Tibial artery (tissue), 4 donors: Measurements from ENCODE around the gene CREB5.

Source experiments
- DNase-seq, 2 donors: peaks; one replicate each; pipeline ENCODE4 v3.0.0-alpha.2; 2019
- H3K27ac ChIP-seq, 2 donors: fragments of 200-600 bp; sonication (generic) in 1 of 2; 1 replicate in 1 of 2; 2 replicates in 1 of 2; pipeline ENCODE4 v1.5.1; 2018 to 2019; ENCODE audit warnings: mild to moderate bottlenecking in 1 of 2
- H3K27me3 ChIP-seq, 2 donors: fragments of 200-600 bp; sonication (generic) in 1 of 2; one replicate each; pipeline versions ENCODE4 v1.5.1 to v1.6.0; 2016 to 2019
- H3K36me3 ChIP-seq, 3 donors: fragments of 200-600 bp; sonication (generic) in 2 of 3; one replicate each; pipeline ENCODE4 v1.5.1; 2016 to 2019; ENCODE audit warnings: mild to moderate bottlenecking in 2 of 3
- H3K4me1 ChIP-seq, 4 donors: fragments of 200-600 bp; sonication (generic) in 2 of 4; 1 replicate in 3 of 4; 2 replicates in 1 of 4; pipeline ENCODE4 v1.5.1; 2016 to 2019
- H3K4me3 ChIP-seq, 2 donors: fragments of 200-600 bp; sonication (generic) in 1 of 2; 1 replicate in 1 of 2; 2 replicates in 1 of 2; pipeline ENCODE4 v1.5.1; 2018 to 2019; ENCODE audit warnings: mild to moderate bottlenecking in 2 of 2
- H3K9me3 ChIP-seq, 3 donors: fragments of 200-600 bp; sonication (generic) in 1 of 3; one replicate each; pipeline ENCODE4 v1.5.1; 2016 to 2019
- CTCF ChIP-seq, 2 experiments: fragments of 200-600 bp in 1 of 2; fragments of 450-650 bp in 1 of 2; IDR thresholded peaks; one replicate each; pipeline ENCODE4 v1.5.1; 2017 to 2019; ENCODE audit warnings: antibody characterized with exemption in 2 of 2, mild to moderate bottlenecking in 1 of 2, moderate library complexity in 1 of 2
- intact Hi-C: fragments of 100-400 bp; cut with DNase I; formaldehyde crosslinking; loops from one replicate; pipeline ENCODE4 v1.15.0; 2023; ENCODE audit warnings: low total_unique reads

CREB5 gene

GRCh38 chr7:28483908-28484605 is 71.7 kb downstream of the CREB5 start:
- H3K4me3 ChIP-seq: no peak overlapping the region

GRCh38 chr7:28484606-28484935 is 72.3 kb downstream of the CREB5 start:
- H3K27me3 ChIP-seq: no peaks in the 10 kb centered on the region
- H3K36me3 ChIP-seq: no peaks in the 10 kb centered on the region
- H3K4me1 ChIP-seq: no peaks in the 10 kb centered on the region
- H3K4me3 ChIP-seq: no peak overlapping the region
- no peak overlapping the region for H3K27ac ChIP-seq
- intact Hi-C loops: no loop called here
- DNase-seq: no peak
- no peaks in the 10 kb centered on the region for H3K9me3 ChIP-seq
- TF ChIP-seq CTCF (IDR thresholded peaks at IDR 0.05): no peak

More at GRCh38 chr7:28483908-28484605, 71.7 kb downstream of the CREB5 start:
- Histone ChIP-seq H3K27ac (no peak overlapping the region), H3K36me3 (no peaks in the 10 kb centered on the region), H3K4me1 (no peaks in the 10 kb centered on the region), H3K9me3 (no peaks in the 10 kb centered on the region), H3K27me3 (no peaks in the 10 kb centered on the region)
- TF ChIP-seq CTCF (IDR thresholded peaks at IDR 0.05): no peak
- intact Hi-C loops: no loop called here
- no peak for DNase-seq

GRCh38 chr7:28487487-28487886 is 75.2 kb downstream of the CREB5 start:
- Histone ChIP-seq H3K27me3 (no peaks in the 10 kb centered on the region), H3K27ac (no peak overlapping the region), H3K9me3 (no peaks in the 10 kb centered on the region), H3K4me1 (peaks cover 0 to 4% (median 0%) of the 10 kb centered on the region in 4 donors), H3K36me3 (no peaks in the 10 kb centered on the region), H3K4me3 (no peak overlapping the region)
- DNase-seq: no peak
- intact Hi-C loops: no loop called here
- no peak for TF ChIP-seq CTCF (IDR thresholded peaks at IDR 0.05)

GRCh38 chr7:28488061-28488791 is 75.9 kb downstream of the CREB5 start:
- H3K27me3 ChIP-seq: no peaks in the 10 kb centered on the region
- no peak overlapping the region for H3K4me3 ChIP-seq
- no peak overlapping the region for H3K27ac ChIP-seq
- intact Hi-C loops: no loop called here
- no peak for DNase-seq
- H3K4me1 ChIP-seq: peaks cover 0 to 4% (median 0%) of the 10 kb centered on the region in 4 donors
- no peak for TF ChIP-seq CTCF (IDR thresholded peaks at IDR 0.05)
- no peaks in the 10 kb centered on the region for H3K9me3 ChIP-seq
- no peaks in the 10 kb centered on the region for H3K36me3 ChIP-seq

- Histone ChIP-seq H3K9me3 (no peaks in the 10 kb centered on the region), H3K36me3 (no peaks in the 10 kb centered on the region), H3K4me1 (peaks cover 0 to 4% (median 0%) of the 10 kb centered on the region in 4 donors), H3K27ac (peak overlapping the region; percentile 36 to 49), H3K27me3 (no peaks in the 10 kb centered on the region), H3K4me3 (peak overlapping the region; percentile 7 to 27)
- DNase-seq: peak in 1 of 2 donors; percentile 69
- intact Hi-C loops: no loop called here
- no peak for TF ChIP-seq CTCF (IDR thresholded peaks at IDR 0.05)
These were observed 78.5 kb downstream of the CREB5 start for GRCh38 chr7:28490831-28491230.
